HepG2 (cell line): ENCODE results near the gene CMIP. TPM values are rescaled to one million over a fixed set of nuclear protein-coding genes. Genes with fewer than 3 reads are reported as not detected.

Experiments
- ARNT2 ChIP-seq: sonication (generic); formaldehyde crosslinking; IDR thresholded peaks from 2 replicates; pipeline ENCODE4 v1.8.0; 2022; ENCODE audit warnings: mild to moderate bottlenecking, low read depth, missing genetic modification reagents, moderate library complexity
- DNMT3B ChIP-seq: conservative IDR thresholded peaks from 2 replicates; pipeline ENCODE4 v1.6.1; 2016; ENCODE audit warnings: missing biosample characterization, control low read depth
- KLF15 ChIP-seq: sonication (generic); formaldehyde crosslinking; IDR thresholded peaks from 2 replicates; pipeline ENCODE4 v1.8.1; 2023; ENCODE audit warnings: borderline replicate concordance, mild to moderate bottlenecking, inconsistent platforms, missing genetic modification reagents, mixed read lengths
- KLF6 ChIP-seq: IDR thresholded peaks from 2 replicates; pipeline ENCODE4 v1.8.0; 2016; ENCODE audit warnings: missing biosample characterization, missing genetic modification reagents
- MIER3 ChIP-seq: IDR thresholded peaks from 2 replicates; pipeline ENCODE4 v1.6.1; 2016; ENCODE audit warnings: missing compliant biosample characterization, borderline replicate concordance
- MXD4 ChIP-seq: IDR thresholded peaks from 2 replicates; pipeline ENCODE4 v1.6.1; 2016; ENCODE audit warnings: mild to moderate bottlenecking, missing biosample characterization, missing genetic modification reagents
- MXI1 ChIP-seq: IDR thresholded peaks from 3 replicates; pipeline ENCODE4 v1.6.1; 2012; ENCODE audit warnings: low read depth, low read length, inconsistent platforms, borderline replicate concordance
- RBM39 ChIP-seq: fragments of 200-400 bp; formaldehyde crosslinking; IDR thresholded peaks from one replicate; pipeline ENCODE4 v1.6.1; 2018; ENCODE audit warnings: antibody characterized with exemption, mild to moderate bottlenecking, low read depth, low read length; ENCODE audit not compliant: poor library complexity, severe bottlenecking
- SP4 ChIP-seq: sonication (generic); formaldehyde crosslinking; IDR thresholded peaks from 2 replicates; pipeline ENCODE4 v1.8.1; 2023; ENCODE audit warnings: mild to moderate bottlenecking, missing genetic modification reagents
- U2AF2 ChIP-seq: fragments of 200-400 bp; formaldehyde crosslinking; IDR thresholded peaks from 2 replicates; pipeline ENCODE4 v1.6.1; 2017; ENCODE audit warnings: low read depth, mild to moderate bottlenecking, low read length
- ZFX ChIP-seq: sonication (generic); formaldehyde crosslinking; IDR thresholded peaks from 2 replicates; pipeline ENCODE4 v1.4.0; 2020; ENCODE audit warnings: mild to moderate bottlenecking, low read depth, missing genetic modification reagents, moderate library complexity
- ZNF263 ChIP-seq: sonication (generic); formaldehyde crosslinking; IDR thresholded peaks from 2 replicates; pipeline ENCODE4 v1.4.0; 2020; ENCODE audit warnings: missing genetic modification reagents
- ZNF747 ChIP-seq: sonication (generic); formaldehyde crosslinking; IDR thresholded peaks from 2 replicates; pipeline ENCODE4 v1.8.1; 2023; ENCODE audit warnings: missing genetic modification reagents, mild to moderate bottlenecking, borderline replicate concordance
- ZSCAN21 ChIP-seq: sonication (generic); formaldehyde crosslinking; IDR thresholded peaks from 2 replicates; pipeline ENCODE4 v1.8.0; 2022; ENCODE audit warnings: mild to moderate bottlenecking, missing genetic modification reagents, moderate library complexity, borderline replicate concordance
- polyA plus RNA-seq, 8 experiments: library from polyadenylated mRNA; depleted of rRNA in 3 of 8; stranded (reverse) in 7 of 8; unstranded in 1 of 8; fragments of >200 nt; fragmentation: Illumina TruSeq in 4 of 8; extraction: Trizol in 4 of 8; gene quantifications; 2 replicates each; pipeline versions ENCODE4 v1.2.1 to v1.2.3, GENCODE V29; 2011 to 2016; ENCODE audit warnings: low read depth in 4 of 8, missing spikeins in 1 of 8, mixed read lengths in 1 of 8; ENCODE audit not compliant: insufficient read depth in 1 of 8
- total RNA-seq, 5 experiments: library from RNA; depleted of rRNA; stranded (reverse); fragments of >200 nt; fragmentation: Illumina TruSeq; extraction: Trizol; gene quantifications; 2 replicates each; pipeline ENCODE4 v1.2.3, GENCODE V29; 2016; ENCODE audit warnings: low read depth in 1 of 5
- TF ChIP-seq, protein P1 (sequence below): IDR thresholded peaks from 2 replicates; pipeline ENCODE4 v1.6.1; 2018; ENCODE audit warnings: missing genetic modification reagents
- TF ChIP-seq, protein P2 (sequence below): IDR thresholded peaks from 2 replicates; pipeline ENCODE4 v1.6.1; 2016; ENCODE audit warnings: mild to moderate bottlenecking, missing biosample characterization, missing genetic modification reagents
- TF ChIP-seq, protein P3 (sequence below): sonication (generic); formaldehyde crosslinking; IDR thresholded peaks from 2 replicates; pipeline ENCODE4 v1.5.0; 2020; ENCODE audit warnings: mild to moderate bottlenecking, missing genetic modification reagents, borderline replicate concordance
- TF ChIP-seq, protein P4 (sequence below): sonication (generic); formaldehyde crosslinking; IDR thresholded peaks from 2 replicates; pipeline ENCODE4 v1.8.0; 2022; ENCODE audit warnings: mild to moderate bottlenecking, missing genetic modification reagents, moderate library complexity
- TF ChIP-seq, protein P5 (sequence below): sonication (generic); formaldehyde crosslinking; IDR thresholded peaks from 2 replicates; pipeline ENCODE4 v1.4.0; 2020; ENCODE audit warnings: missing genetic modification reagents, low read depth, mild to moderate bottlenecking, borderline replicate concordance
- TF ChIP-seq, protein P6 (sequence below): sonication (generic); formaldehyde crosslinking; IDR thresholded peaks from 2 replicates; pipeline ENCODE4 v1.8.1; 2023; ENCODE audit warnings: mild to moderate bottlenecking, missing genetic modification reagents, borderline replicate concordance

Gene CMIP
- total and polyA plus RNA-seq, 2 of the 13 experiments (the other 11 are each of a cell fraction or from before 2014, with no cell fraction given) = 10.9 to 18.1 TPM

DNA sequence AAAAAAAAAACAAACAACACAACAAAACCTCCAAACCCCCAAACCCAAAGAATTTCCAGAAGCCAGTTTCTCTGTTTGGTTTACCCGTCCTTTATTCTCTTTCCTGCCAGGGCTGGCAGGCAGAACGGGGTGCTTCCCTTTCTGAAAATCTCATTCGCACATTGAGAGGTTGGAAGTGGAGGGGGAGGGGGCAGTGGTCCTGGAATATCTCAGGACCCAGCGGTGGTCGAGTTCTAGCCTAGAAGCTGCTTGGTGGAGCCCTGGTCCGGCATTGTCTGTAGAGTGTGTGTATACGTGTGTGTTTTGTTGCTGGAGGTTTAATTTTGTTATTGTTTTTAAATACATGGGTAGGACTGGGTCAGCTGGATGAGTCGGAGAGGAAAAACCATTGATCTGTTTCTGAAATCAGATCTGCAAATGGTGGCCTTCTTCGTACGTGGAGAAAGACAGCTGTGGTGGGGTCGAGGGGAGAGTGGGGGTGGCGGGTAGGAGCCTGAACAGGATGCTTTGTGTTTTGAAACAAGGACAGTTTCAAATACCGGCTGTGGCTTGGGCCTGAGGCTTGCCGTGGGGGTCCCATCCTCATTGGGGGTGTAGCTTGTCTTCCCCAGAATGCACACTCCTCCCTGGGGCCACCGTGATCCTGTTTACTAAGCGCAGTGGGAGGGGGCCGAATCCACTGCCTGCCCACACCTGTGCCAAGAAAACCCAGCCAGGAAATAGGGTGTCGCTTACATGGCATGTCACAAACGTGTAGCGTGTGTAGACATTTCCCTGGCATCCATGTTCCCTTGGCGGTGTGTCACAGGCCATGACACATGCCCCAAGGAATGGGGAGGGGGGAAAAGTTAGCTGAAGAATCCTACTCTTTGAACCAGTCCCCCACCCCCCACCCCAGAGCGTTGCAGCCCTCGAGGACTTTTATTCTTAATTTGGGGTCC, 1.6 kb downstream of the CMIP start (continued):
- TF ChIP-seq, protein P1, sequence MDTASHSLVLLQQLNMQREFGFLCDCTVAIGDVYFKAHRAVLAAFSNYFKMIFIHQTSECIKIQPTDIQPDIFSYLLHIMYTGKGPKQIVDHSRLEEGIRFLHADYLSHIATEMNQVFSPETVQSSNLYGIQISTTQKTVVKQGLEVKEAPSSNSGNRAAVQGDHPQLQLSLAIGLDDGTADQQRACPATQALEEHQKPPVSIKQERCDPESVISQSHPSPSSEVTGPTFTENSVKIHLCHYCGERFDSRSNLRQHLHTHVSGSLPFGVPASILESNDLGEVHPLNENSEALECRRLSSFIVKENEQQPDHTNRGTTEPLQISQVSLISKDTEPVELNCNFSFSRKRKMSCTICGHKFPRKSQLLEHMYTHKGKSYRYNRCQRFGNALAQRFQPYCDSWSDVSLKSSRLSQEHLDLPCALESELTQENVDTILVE (CRISPR knock-in tag) = 0 out of 2 replicates have a peak, but pooled peaks have one; percentile 38
- TF ChIP-seq ZNF747 (CRISPR knock-in tag) = 0 out of 2 replicates have a peak, but pooled peaks have one; percentile 40
- no peak for TF ChIP-seq U2AF2
- no peak for TF ChIP-seq KLF15 (CRISPR knock-in tag)
- 0 out of 2 replicates have a peak, but pooled peaks have one; percentile 4 for TF ChIP-seq MXD4 (CRISPR knock-in tag)
- TF ChIP-seq, protein P2, sequence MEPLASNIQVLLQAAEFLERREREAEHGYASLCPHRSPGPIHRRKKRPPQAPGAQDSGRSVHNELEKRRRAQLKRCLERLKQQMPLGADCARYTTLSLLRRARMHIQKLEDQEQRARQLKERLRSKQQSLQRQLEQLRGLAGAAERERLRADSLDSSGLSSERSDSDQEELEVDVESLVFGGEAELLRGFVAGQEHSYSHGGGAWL = 0 out of 2 replicates have a peak, but pooled peaks have one; percentile 39
- TF ChIP-seq, protein P3, sequence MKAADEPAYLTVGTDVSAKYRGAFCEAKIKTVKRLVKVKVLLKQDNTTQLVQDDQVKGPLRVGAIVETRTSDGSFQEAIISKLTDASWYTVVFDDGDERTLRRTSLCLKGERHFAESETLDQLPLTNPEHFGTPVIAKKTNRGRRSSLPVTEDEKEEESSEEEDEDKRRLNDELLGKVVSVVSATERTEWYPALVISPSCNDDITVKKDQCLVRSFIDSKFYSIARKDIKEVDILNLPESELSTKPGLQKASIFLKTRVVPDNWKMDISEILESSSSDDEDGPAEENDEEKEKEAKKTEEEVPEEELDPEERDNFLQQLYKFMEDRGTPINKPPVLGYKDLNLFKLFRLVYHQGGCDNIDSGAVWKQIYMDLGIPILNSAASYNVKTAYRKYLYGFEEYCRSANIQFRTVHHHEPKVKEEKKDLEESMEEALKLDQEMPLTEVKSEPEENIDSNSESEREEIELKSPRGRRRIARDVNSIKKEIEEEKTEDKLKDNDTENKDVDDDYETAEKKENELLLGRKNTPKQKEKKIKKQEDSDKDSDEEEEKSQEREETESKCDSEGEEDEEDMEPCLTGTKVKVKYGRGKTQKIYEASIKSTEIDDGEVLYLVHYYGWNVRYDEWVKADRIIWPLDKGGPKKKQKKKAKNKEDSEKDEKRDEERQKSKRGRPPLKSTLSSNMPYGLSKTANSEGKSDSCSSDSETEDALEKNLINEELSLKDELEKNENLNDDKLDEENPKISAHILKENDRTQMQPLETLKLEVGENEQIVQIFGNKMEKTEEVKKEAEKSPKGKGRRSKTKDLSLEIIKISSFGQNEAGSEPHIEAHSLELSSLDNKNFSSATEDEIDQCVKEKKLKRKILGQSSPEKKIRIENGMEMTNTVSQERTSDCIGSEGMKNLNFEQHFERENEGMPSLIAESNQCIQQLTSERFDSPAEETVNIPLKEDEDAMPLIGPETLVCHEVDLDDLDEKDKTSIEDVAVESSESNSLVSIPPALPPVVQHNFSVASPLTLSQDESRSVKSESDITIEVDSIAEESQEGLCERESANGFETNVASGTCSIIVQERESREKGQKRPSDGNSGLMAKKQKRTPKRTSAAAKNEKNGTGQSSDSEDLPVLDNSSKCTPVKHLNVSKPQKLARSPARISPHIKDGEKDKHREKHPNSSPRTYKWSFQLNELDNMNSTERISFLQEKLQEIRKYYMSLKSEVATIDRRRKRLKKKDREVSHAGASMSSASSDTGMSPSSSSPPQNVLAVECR = peak; percentile 70
- TF ChIP-seq, protein P4, sequence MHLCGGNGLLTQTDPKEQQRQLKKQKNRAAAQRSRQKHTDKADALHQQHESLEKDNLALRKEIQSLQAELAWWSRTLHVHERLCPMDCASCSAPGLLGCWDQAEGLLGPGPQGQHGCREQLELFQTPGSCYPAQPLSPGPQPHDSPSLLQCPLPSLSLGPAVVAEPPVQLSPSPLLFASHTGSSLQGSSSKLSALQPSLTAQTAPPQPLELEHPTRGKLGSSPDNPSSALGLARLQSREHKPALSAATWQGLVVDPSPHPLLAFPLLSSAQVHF = no peak
- 0 out of 2 replicates have a peak, but pooled peaks have one; percentile 15 for TF ChIP-seq ARNT2 (CRISPR knock-in tag)
- TF ChIP-seq KLF6 = 0 out of 2 replicates have a peak, but pooled peaks have one; percentile 30
- TF ChIP-seq ZFX (CRISPR knock-in tag) = peak; percentile 51; the same call in 1 of the 2 replicates
- no peak for TF ChIP-seq SP4 (CRISPR knock-in tag)
- TF ChIP-seq DNMT3B = 0 out of 2 replicates have a peak, but pooled peaks have one; percentile 65
- TF ChIP-seq ZSCAN21 = no peak
- TF ChIP-seq RBM39 = no peak
- TF ChIP-seq MIER3 (CRISPR knock-in tag) = 0 out of 2 replicates have a peak, but pooled peaks have one; percentile 32
- TF ChIP-seq, protein P5, sequence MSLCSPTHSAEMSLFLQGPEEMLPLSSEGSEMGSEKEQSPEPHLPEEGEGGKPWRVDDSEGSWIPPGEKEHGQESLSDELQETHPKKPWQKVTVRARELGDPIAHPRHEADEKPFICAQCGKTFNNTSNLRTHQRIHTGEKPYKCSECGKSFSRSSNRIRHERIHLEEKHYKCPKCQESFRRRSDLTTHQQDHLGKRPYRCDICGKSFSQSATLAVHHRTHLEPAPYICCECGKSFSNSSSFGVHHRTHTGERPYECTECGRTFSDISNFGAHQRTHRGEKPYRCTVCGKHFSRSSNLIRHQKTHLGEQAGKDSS (CRISPR knock-in tag) = peak; percentile 12; the same call in 1 of the 2 replicates
- TF ChIP-seq MXI1 = peak; percentile 7; the same call in 1 of the 3 replicates
- TF ChIP-seq, protein P6, sequence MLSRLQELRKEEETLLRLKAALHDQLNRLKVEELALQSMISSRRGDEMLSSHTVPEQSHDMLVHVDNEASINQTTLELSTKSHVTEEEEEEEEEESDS (CRISPR knock-in tag) = no peak
- TF ChIP-seq ZNF263 (CRISPR knock-in tag) = peak; percentile 53
